Loucy (cell line): Measurements from ENCODE around the gene PGAM1.

Experiments
- CTCF ChIP-seq: fragments of 200-600 bp; sonication (generic); conservative IDR thresholded peaks from 2 replicates; pipeline ENCODE4 v1.5.1; 2014; ENCODE audit warnings: mild to moderate bottlenecking, antibody characterized with exemption, low read length
- EZH2phosphoT487 ChIP-seq: fragments of 200-600 bp; IDR thresholded peaks from 2 replicates; pipeline ENCODE4 v1.6.1; 2018; ENCODE audit warnings: antibody characterized with exemption, mild to moderate bottlenecking, moderate library complexity, borderline replicate concordance

- TF ChIP-seq EZH2phosphoT487, result no peak
- no peak for TF ChIP-seq CTCF
Observed at GRCh38 chr10:97465982-97466381, 40.0 kb downstream of the PGAM1 start.
